ENCODE data around the gene CPLX3.
A peak's percentile ranks its signal among the peaks of the same experiment; 100 is the strongest.

The CPLX3 gene

DNA sequence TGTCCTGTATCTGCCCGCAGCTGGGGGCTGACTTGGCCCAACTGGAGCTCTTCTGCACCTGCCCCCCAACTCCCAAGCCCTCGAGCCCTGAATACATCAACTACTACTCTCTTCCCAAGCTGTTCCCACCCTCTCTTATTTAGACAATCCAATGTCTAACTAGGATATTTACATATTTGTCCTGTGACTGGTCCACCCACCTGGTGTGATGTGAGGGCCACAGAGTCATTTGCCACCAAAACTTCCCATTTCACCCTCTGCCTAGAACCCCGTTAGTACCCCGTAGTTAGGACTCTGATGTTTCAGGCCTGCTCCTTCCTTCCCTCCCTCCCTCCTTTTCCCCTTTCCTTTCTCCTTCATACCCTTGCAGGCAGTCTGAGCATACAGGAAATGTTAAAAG lies 6.4 kb downstream of the CPLX3 start:
- Mint-ChIP-seq H3K27ac (no peak overlapping the region), H3K36me3 (ENCODE audit: insufficient read depth) (no peaks in the 10 kb centered on the region), H3K9me3 (no peaks in the 10 kb centered on the region), H3K27me3 (peaks cover 6 to 28% of the 10 kb centered on the region in 2 donors), H3K4me3 (no peak overlapping the region), H3K4me1 (ENCODE audit: low read depth in 2 of 2) (peaks cover 0 to 4% of the 10 kb centered on the region in 2 donors)
- no peak for DNase-seq
- no peak for ATAC-seq (replicated peaks)

GRCh38 chr15:74833376-74834107 lies 7.1 kb downstream of the CPLX3 start:
- no peak for DNase-seq
- Mint-ChIP-seq H3K9me3 (no peaks in the 10 kb centered on the region), H3K4me3 (no peak overlapping the region), H3K4me1 (ENCODE audit: low read depth in 2 of 2) (peaks cover 0 to 4% of the 10 kb centered on the region in 2 donors), H3K27me3 (peaks cover 0 to 21% of the 10 kb centered on the region in 2 donors), H3K27ac (no peak overlapping the region), H3K36me3 (ENCODE audit: insufficient read depth) (no peaks in the 10 kb centered on the region)
- no peak for ATAC-seq (replicated peaks)

- H3K27ac Mint-ChIP-seq = no peak overlapping the region
- peaks cover 0 to 5% of the 10 kb centered on the region in 2 donors for H3K27me3 Mint-ChIP-seq
- no peaks in the 10 kb centered on the region for H3K9me3 Mint-ChIP-seq
- H3K4me1 Mint-ChIP-seq (ENCODE audit: low read depth in 2 of 2) = peaks cover 0 to 4% of the 10 kb centered on the region in 2 donors
- peak; percentile 41 for ATAC-seq (replicated peaks)
- no peak overlapping the region for H3K4me3 Mint-ChIP-seq
- H3K36me3 Mint-ChIP-seq (ENCODE audit: insufficient read depth) = peaks cover 3% of the 10 kb centered on the region
- DNase-seq = peak in 2 of 3 experiments; percentile 24 to 39
Observed at GRCh38 chr15:74835312-74835823, 8.9 kb downstream of the CPLX3 start.

DNA sequence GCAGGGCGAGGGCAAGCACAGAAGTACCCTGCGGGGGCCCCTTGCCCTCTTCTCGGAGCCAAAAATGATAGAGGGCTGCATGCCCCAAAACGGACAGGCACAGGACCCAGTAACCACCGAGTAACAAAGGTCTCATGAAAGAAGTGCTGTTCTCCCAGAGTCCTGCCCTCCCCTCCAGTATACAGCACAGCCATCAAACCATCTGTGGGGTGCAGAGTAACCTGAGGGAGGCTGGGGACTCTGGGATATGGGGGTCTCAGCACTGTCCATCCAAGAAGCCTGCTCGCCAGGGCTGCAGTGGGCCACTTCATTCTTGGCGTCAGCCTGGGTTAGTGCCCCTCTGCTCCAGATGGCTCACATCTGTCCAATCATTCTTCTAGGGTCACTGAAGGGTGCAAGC lies 10.4 kb downstream of the CPLX3 start:
- no peak for DNase-seq
- Mint-ChIP-seq H3K4me3 (no peak overlapping the region), H3K4me1 (ENCODE audit: low read depth in 2 of 2) (peaks cover 10 to 16% of the 10 kb centered on the region in 2 donors), H3K27me3 (no peaks in the 10 kb centered on the region), H3K36me3 (ENCODE audit: insufficient read depth) (peaks cover 7% of the 10 kb centered on the region), H3K27ac (peak overlapping the region in 1 of 2 donors; percentile 3), H3K9me3 (no peaks in the 10 kb centered on the region)
- no peak for ATAC-seq (replicated peaks)

DNA sequence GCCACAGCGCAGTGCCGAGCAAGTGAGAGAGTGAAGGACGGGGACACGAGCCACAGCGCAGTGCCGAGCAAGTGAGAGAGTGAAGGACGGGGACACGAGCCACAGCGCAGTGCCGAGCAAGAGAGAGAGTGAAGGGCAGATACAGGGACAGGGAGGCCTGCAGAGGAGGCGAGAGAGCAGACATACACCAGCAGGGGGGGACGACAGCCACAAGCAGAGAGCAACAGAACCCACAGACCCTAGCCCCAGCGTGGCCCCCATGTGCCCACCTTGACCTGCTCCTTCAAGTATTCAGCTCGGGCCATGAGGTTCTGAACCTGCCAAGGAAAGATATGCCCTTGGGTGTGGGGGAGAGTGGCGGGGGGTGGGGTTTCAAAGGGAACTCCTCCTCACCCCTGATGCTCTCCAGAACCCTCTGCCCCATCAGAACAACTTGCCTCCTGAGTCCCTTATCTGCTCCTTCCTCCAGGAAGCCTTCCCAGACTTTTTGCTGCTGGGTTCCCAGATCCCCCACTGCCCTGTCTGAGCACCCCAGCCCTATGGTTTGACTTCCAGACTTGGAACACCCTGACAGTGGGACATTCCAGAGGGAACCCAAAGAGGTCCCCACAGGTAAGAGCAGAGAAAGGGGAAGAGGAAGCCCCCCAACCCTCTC lies 11.2 kb downstream of the CPLX3 start:
- H3K4me3 Mint-ChIP-seq = no peak overlapping the region
- H3K4me1 Mint-ChIP-seq (ENCODE audit: low read depth in 2 of 2) = peaks cover 17 to 19% of the 10 kb centered on the region in 2 donors
- peak overlapping the region in 1 of 2 donors; percentile 35 for H3K27ac Mint-ChIP-seq
- ATAC-seq (replicated peaks) (no peak), DNase-seq (no peak)
- no peaks in the 10 kb centered on the region for H3K27me3 Mint-ChIP-seq
- peaks cover 7% of the 10 kb centered on the region for H3K36me3 Mint-ChIP-seq (ENCODE audit: insufficient read depth)
- H3K9me3 Mint-ChIP-seq = no peaks in the 10 kb centered on the region

DNA sequence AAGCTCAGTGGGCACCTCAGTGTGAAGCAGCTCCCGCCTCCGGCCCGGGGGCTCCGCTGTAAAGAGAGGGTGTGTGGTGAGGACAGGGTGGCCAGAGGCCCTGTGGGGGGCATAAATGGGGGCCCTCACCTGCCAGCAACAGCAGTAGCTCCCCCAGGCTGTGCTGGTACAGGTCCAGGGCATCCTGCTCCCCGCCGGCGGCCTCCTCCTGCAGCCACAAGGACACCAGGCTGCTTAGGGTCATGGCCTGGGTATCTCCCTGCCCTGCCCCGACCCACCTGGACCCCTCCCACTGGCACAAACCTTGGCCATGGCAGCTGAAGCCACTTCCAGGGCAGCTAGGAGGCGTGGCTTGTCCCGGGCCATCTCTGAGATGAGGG lies 11.7 kb downstream of the CPLX3 start:
- Mint-ChIP-seq H3K9me3 (no peaks in the 10 kb centered on the region), H3K4me3 (no peak overlapping the region), H3K4me1 (ENCODE audit: low read depth in 2 of 2) (peaks cover 19% of the 10 kb centered on the region in 2 donors), H3K27ac (peak overlapping the region in 1 of 2 donors; percentile 35), H3K27me3 (no peaks in the 10 kb centered on the region), H3K36me3 (ENCODE audit: insufficient read depth) (peaks cover 10% of the 10 kb centered on the region)
- DNase-seq (no peak), ATAC-seq (replicated peaks) (no peak)

DNA sequence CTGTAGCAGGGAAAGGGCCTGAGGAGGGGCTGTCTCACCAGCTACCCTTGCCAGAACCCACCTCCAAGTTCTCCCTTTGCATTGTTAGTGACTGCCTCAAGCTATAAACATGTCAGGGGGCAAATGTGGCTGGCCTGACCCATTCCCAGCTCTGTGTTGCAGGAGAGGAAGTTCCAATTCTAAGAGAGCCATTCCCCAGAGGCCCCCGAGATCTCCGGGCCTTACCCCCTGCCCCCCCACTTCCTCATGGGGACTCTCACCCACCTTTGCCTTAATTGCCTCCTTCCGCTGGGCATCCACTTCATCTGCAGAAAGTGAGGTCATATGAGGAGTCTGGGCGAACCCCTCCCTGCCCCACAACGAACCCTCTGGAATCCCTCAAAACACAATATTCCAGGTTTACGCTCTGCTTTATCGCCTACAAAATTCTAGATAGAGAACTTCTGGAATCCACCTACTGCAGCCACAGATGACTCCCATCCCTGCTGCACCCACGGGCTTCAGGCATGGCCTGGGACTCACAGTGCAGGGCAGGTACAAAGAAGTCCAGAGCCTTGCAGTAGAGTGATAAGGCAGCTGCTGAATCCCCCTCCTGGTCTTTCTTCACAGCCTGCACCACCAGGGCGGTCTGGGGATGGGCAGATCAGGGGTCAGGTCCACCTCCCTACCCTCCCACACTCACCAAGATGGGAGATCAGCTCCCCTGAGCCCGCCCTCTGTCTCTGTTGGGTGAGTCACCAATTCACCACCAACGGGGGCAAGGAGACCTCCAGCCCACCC lies 12.5 kb downstream of the CPLX3 start:
- peaks cover 22 to 24% of the 10 kb centered on the region in 2 donors for H3K4me1 Mint-ChIP-seq (ENCODE audit: low read depth in 2 of 2)
- DNase-seq (no peak), ATAC-seq (replicated peaks) (no peak)
- no peaks in the 10 kb centered on the region for H3K27me3 Mint-ChIP-seq
- no peak overlapping the region for H3K4me3 Mint-ChIP-seq
- no peak overlapping the region for H3K27ac Mint-ChIP-seq
- peaks cover 15% of the 10 kb centered on the region for H3K36me3 Mint-ChIP-seq (ENCODE audit: insufficient read depth)
- no peaks in the 10 kb centered on the region for H3K9me3 Mint-ChIP-seq

DNA sequence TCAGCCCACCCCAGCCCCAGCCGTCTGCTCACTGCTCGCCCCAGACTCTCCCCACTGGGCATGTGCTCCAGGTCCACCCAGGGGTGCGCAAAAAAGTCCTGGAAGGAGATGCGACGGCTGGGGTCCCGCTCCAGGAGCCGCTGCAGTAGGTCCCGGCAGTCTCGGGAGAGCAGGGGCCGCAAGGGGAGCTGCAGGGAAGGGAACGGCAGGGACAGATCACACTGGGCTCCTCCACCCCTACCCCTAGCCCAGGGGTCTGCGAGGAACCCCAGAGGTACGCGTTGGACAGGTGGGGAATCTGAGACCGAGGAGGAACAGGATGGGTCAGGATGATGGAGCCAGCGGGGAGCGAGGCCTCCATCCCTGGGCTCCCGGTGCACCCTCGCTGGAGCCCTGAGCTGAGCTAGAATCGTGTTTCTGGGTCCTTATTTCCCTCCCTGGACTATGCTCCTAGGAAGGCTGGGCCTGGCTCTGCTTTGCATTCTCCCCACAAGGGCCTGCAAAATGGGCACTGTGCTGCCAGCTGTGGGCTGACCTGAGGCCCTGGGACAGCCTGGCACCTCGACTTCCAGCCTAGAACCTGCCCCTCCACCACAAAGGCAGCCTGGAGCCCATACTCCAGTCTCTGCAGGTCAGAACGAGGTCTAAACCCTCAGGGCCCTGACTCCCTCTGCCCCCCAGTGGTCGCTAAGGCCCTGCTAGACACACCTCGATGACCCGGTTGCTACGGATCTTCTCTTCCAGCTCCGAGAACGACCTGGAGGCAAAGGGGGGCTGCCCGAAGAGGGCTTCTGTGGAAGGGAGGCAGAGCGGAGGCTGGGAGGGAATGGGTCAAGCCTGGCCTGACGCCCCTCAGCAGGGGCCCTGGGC lies 13.3 kb downstream of the CPLX3 start:
- no peaks in the 10 kb centered on the region for H3K9me3 Mint-ChIP-seq
- no peak for ATAC-seq (replicated peaks)
- no peaks in the 10 kb centered on the region for H3K27me3 Mint-ChIP-seq
- DNase-seq = no peak
- peak overlapping the region in 1 of 2 donors; percentile 19 for H3K4me3 Mint-ChIP-seq
- peak overlapping the region in 1 of 2 donors; percentile 20 for H3K27ac Mint-ChIP-seq
- peaks cover 22% of the 10 kb centered on the region for H3K36me3 Mint-ChIP-seq (ENCODE audit: insufficient read depth)
- peaks cover 30 to 32% of the 10 kb centered on the region in 2 donors for H3K4me1 Mint-ChIP-seq (ENCODE audit: low read depth in 2 of 2)

DNA sequence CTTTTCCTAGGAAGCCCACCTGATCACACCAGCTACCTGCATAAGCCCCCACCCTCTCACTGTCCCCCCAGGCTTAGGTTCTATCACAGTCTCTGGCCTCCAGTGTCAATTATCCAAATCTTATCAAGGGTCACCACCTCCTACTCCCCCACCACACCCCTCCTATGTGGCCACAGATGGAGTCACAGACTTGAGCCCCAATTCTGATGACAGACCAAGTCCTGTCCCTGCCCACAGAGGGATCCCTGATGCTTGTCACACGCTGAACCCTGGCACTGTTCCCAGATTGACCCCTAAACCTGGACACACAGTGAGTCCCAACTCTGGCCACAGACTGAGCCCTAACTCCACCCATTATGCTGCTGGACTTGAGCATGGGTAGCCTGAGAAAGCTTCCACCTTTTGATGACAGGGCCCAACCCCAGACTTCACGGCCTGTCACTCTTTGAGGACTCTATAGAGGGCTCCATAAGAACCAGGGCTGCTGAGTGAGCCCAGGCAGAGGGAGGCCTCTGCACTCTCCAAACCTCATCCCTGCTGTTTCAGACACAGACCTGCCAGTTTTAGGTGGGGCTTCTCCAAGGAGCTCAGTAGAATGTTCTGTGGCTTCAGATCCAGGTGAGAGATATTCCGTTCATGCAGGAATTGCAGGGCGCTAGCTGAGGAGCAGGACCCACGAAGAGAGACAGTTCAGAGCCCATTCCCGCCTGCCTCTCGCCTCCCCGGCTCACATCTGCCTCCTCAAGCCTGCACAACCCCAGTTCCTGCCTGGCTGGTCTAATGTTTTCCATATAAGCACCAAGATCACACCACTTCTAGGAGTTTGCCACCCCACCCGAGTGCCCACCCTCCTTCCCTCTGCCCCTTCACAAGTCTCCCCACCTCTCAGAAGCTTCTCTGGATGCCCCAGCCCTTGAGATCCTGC lies 14.7 kb downstream of the CPLX3 start:
- Mint-ChIP-seq H3K27me3 (no peaks in the 10 kb centered on the region), H3K36me3 (ENCODE audit: insufficient read depth) (peaks cover 33% of the 10 kb centered on the region), H3K27ac (peak overlapping the region; percentile 36 to 62), H3K4me1 (ENCODE audit: low read depth in 2 of 2) (peaks cover 41 to 42% of the 10 kb centered on the region in 2 donors), H3K4me3 (peak overlapping the region in 1 of 2 donors; percentile 85), H3K9me3 (no peaks in the 10 kb centered on the region)
- ATAC-seq (replicated peaks) (no peak), DNase-seq (no peak)

DNA sequence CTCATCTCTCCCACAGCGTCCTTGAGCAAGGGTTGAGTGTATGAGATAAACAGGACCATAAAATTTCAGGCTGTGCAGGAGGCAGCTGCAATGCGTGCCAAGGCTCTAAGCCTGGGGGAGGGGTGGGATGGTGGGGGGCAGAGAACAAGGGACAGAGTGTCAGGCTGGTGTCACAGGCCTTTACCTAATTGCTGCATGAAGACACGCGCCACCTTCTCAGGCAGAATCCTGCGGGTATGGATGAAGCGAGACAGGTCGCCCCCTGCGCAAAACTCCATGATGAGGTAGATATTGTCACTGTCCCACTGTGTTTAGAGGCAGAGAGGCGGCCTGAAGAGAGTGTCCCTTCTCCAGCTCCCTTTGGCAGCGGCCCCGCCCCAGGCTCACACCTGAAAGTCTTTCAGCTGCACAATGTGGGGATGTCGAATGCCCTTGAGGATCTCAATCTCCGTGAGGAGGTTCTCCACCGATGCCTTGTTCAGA lies 15.5 kb downstream of the CPLX3 start:
- Mint-ChIP-seq H3K27ac (no peak overlapping the region), H3K27me3 (no peaks in the 10 kb centered on the region), H3K36me3 (ENCODE audit: insufficient read depth) (peaks cover 38% of the 10 kb centered on the region), H3K4me3 (peak overlapping the region; percentile 83 to 85), H3K4me1 (ENCODE audit: low read depth in 2 of 2) (peaks cover 41 to 42% of the 10 kb centered on the region in 2 donors), H3K9me3 (no peaks in the 10 kb centered on the region)
- ATAC-seq (replicated peaks) = no peak
- DNase-seq = no peak

- Mint-ChIP-seq H3K4me3 (peak within 1 kb of the TSS; percentile 83 to 85), H3K27me3 (no peaks in the 10 kb centered on the region), H3K27ac (peak within 1 kb of the TSS; percentile 84 to 90), H3K36me3 (ENCODE audit: insufficient read depth) (peaks cover 43% of the 10 kb centered on the region), H3K9me3 (no peaks in the 10 kb centered on the region), H3K4me1 (ENCODE audit: low read depth in 2 of 2) (peaks cover 41 to 42% of the 10 kb centered on the region in 2 donors)
- DNase-seq (peak; percentile 92 to 95 (median 94)), ATAC-seq (replicated peaks) (peak; percentile 88)
Observed at GRCh38 chr15:74842581-74843444, 16.4 kb downstream of the CPLX3 start, which contains the start of gene ULK3. Gene ULK3, minus strand, starts transcription at chr15:74843156. Its CDS starts 51 bp downstream, at chr15:74843105.
